Lower lobe of right lung (tissue), 2 donors: ENCODE data around the gene PPP2R2C. TPM values are rescaled to one million over a fixed set of nuclear protein-coding genes. Genes with fewer than 3 reads are reported as not detected.

ENCODE experiments used
- ATAC-seq, 2 donors: fragments of 200-7000 bp; cut with Tn5 transposase; one replicate each; pipeline ENCODE4 v1.9.1; 2020 to 2022; ENCODE audit warnings: mild to moderate bottlenecking in 2 of 2, moderate library complexity in 2 of 2
- DNase-seq: peaks from one replicate; pipeline ENCODE4 v3.0.0-alpha.2; 2020
- H3K27ac ChIP-seq: fragments of 200-600 bp; one replicate; pipeline ENCODE4 v1.8.0; 2022
- H3K27me3 ChIP-seq: fragments of 200-600 bp; one replicate; pipeline ENCODE4 v1.8.0; 2022; ENCODE audit warnings: low read depth
- H3K36me3 ChIP-seq: fragments of 200-600 bp; one replicate; pipeline ENCODE4 v1.8.0; 2022; ENCODE audit warnings: mild to moderate bottlenecking
- H3K4me1 ChIP-seq: fragments of 200-600 bp; one replicate; pipeline ENCODE4 v1.8.0; 2022
- H3K4me3 ChIP-seq: fragments of 200-600 bp; one replicate; pipeline ENCODE4 v1.8.0; 2022; ENCODE audit warnings: mild to moderate bottlenecking
- H3K9me3 ChIP-seq: fragments of 200-600 bp; one replicate; pipeline ENCODE4 v1.8.0; 2022
- intact Hi-C: fragments of 100-400 bp; cut with DNase I; formaldehyde crosslinking; loops from one replicate; pipeline ENCODE4 v1.11.0; 2022
- total RNA-seq: library from RNA; stranded (reverse); fragmentation: NEBNext Ultra II Directional; extraction: Animal tissue kit (Norgen Biotek cat#: 25700); gene quantifications from one replicate; pipeline ENCODE4 v1.2.1, GENCODE V29; 2021
- TF ChIP-seq, protein P1 (sequence below): fragments of 200-600 bp; IDR thresholded peaks from one replicate; pipeline ENCODE4 v1.8.0; 2022; ENCODE audit warnings: antibody characterized with exemption, mild to moderate bottlenecking
- donor health status: DM: no; HTN: yes; CAD: no; lungs with severe emphysema.

The PPP2R2C gene
- total RNA-seq, 1 donor from 2014 or later: not detected

DNA sequence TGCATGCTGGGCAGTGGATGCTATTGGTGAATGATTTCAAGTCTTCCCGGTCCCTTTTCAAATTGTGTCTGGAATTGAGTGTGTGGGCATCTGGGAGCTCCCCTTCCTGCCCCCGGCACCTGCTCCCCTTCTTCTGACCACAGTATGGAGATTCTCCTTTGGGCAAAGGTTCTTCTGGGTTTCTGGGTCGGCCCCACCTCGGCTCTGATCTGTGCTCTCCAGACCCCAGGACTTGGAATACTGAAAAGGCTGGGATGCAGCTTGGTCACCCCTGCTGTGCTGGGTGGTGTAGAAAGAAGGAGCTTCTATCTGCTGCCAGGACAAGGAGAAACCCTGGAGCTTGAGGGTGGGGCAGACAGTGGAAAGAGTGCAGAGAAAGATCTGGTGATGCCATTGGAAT lies 124.0 kb downstream of the PPP2R2C start:
- no peaks in the 10 kb centered on the region for H3K36me3 ChIP-seq
- no peaks in the 10 kb centered on the region for H3K9me3 ChIP-seq
- intact Hi-C loops: no loop called here
- DNase-seq (no peak), ATAC-seq (no peak)
- H3K27ac ChIP-seq: no peak overlapping the region
- H3K4me3 ChIP-seq: no peak overlapping the region
- peaks cover 27% of the 10 kb centered on the region for H3K27me3 ChIP-seq
- H3K4me1 ChIP-seq: no peaks in the 10 kb centered on the region
- TF ChIP-seq, protein P1, sequence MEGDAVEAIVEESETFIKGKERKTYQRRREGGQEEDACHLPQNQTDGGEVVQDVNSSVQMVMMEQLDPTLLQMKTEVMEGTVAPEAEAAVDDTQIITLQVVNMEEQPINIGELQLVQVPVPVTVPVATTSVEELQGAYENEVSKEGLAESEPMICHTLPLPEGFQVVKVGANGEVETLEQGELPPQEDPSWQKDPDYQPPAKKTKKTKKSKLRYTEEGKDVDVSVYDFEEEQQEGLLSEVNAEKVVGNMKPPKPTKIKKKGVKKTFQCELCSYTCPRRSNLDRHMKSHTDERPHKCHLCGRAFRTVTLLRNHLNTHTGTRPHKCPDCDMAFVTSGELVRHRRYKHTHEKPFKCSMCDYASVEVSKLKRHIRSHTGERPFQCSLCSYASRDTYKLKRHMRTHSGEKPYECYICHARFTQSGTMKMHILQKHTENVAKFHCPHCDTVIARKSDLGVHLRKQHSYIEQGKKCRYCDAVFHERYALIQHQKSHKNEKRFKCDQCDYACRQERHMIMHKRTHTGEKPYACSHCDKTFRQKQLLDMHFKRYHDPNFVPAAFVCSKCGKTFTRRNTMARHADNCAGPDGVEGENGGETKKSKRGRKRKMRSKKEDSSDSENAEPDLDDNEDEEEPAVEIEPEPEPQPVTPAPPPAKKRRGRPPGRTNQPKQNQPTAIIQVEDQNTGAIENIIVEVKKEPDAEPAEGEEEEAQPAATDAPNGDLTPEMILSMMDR: no peak

DNA sequence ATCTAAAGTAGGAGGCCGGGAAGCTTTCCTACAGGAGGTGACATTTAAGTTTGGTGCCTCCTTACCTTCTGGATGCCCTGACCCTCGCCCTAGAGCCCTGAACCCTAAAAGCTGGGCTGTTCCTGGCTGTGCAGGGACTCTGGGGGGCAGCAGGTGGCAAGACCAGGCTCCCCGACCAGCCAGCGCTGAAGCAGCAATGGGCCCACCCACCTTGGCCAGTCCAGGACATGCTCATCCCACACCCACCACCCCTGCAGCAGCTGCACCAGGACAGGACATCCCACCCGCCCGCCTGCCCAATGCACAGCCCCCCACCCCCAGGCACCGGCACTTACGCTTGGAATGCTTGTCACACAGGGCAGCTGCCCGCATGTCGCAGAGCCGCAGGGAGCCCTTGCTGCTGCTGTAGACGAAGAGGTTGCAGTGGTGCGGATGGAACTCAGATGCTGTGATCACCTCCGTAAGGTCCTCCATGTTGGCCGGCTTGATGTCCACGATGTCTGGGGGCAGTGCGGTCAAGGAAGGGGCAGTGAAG lies 124.8 kb downstream of the PPP2R2C start:
- TF ChIP-seq, protein P1: no peak
- Histone ChIP-seq H3K27ac (no peak overlapping the region), H3K4me3 (no peak overlapping the region), H3K9me3 (no peaks in the 10 kb centered on the region), H3K4me1 (no peaks in the 10 kb centered on the region), H3K36me3 (no peaks in the 10 kb centered on the region), H3K27me3 (peaks cover 27% of the 10 kb centered on the region)
- DNase-seq: no peak
- intact Hi-C loops: no loop called here
- no peak for ATAC-seq

DNA sequence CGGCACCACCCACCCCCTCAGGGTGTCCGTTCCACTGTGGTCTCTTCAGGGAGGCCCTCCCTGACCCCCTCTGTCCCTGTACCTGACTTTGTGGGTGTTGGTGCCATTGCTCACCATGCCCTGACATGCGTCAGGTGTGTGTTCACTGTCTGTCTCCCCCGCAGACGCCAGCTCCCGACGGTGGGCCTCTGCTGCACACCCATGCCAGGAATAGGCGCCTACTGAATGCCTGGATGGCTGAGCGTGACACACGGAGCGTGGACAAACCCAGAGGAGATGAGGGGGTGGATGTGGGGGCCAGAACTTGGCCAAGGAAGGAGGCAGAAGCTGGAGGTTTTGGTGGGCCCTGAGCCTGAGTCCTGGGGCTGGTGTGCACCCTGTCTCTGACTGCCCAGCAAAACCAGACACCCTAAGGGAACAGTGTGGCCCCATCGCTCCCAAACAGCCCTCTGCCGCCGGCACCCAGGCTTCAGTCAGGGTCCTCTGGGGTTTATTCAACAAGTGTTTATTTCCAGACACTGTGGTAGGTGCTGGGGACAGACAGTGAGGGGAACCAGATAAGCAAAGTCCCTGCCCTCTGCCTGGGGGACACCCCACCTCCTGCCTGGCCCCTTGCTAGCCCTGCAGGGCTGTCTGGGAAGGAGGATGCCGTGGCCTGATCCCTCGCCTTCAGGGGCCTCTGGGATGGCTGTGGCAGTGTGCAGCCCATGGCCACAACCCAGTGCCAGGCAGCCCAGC lies 125.9 kb downstream of the PPP2R2C start:
- TF ChIP-seq, protein P1: no peak
- H3K4me1 ChIP-seq: no peaks in the 10 kb centered on the region
- ATAC-seq (no peak), DNase-seq (no peak)
- no peak overlapping the region for H3K27ac ChIP-seq
- intact Hi-C loops: no loop called here
- no peak overlapping the region for H3K4me3 ChIP-seq
- H3K36me3 ChIP-seq: no peaks in the 10 kb centered on the region
- H3K9me3 ChIP-seq: no peaks in the 10 kb centered on the region
- H3K27me3 ChIP-seq: peaks cover 21% of the 10 kb centered on the region

DNA sequence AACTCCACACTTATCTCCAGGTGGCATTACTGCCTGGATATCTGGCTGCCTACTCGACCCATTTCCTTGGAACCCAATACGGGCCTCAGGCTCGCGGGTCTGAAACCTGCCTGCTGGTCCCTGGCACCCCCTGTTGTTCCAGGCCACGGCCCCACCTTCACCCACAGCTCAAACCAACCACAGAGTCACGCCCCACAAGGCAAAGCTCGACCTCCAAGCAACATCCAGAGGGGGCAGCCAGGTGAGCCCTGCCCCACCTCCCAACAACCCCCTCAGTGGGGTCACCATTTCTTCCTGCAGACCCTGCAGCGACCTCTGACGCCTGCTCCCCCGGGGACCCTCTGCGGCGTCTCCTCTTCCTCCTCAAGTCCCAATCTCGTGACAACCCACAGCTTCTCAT lies 126.5 kb downstream of the PPP2R2C start:
- no peak for ATAC-seq
- no peak overlapping the region for H3K4me3 ChIP-seq
- no peaks in the 10 kb centered on the region for H3K4me1 ChIP-seq
- TF ChIP-seq, protein P1: no peak
- H3K27ac ChIP-seq: no peak overlapping the region
- intact Hi-C loops: no loop called here
- DNase-seq: no peak
- H3K36me3 ChIP-seq: no peaks in the 10 kb centered on the region
- H3K27me3 ChIP-seq: peaks cover 17% of the 10 kb centered on the region
- H3K9me3 ChIP-seq: no peaks in the 10 kb centered on the region

DNA sequence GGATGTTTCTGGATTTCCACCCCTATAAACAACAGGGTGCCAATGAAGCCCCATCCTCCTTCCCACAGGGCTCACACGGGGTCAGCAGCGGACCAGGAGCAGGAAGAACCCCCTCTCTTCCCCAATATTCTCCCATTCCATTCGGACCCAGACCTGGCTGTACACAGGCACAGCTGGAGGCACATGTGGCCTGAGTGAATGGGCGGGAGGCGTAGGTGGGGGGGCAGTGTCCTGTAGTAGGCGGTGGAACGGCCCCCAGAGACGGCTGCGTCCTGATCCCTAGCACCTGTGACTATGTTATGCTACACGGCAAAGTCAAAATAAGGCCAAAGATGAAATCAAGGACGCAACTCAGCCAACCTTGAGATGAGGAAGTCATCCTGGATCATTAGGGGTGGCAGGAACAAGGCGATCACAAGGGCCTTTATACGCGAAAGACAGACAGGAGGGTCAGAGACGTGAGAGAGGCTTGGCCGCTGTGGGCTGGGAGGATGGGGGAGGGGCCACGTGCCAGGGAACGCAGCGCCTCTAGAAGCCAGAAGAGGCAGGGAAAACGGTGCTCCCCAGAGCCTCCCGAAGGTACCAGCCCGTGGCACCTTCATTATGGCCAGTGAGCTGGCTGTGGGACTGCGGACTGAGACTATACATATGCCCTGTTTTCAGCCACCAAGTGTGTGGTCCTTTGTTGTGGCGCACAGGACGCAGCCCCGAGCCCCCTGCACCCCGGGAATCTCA lies 127.2 kb downstream of the PPP2R2C start:
- no peak overlapping the region for H3K4me3 ChIP-seq
- H3K27ac ChIP-seq: no peak overlapping the region
- DNase-seq (peak; percentile 14), ATAC-seq (no peak)
- intact Hi-C loops: no loop called here
- no peaks in the 10 kb centered on the region for H3K4me1 ChIP-seq
- no peaks in the 10 kb centered on the region for H3K9me3 ChIP-seq
- peaks cover 21% of the 10 kb centered on the region for H3K27me3 ChIP-seq
- no peaks in the 10 kb centered on the region for H3K36me3 ChIP-seq
- TF ChIP-seq, protein P1: no peak
